ENCODE results near the gene SLC17A1.
"Not testable (repeated sequence)": the region's sequence is repeated elsewhere in the genome, so short reads cannot be mapped to it uniquely, and the experiment has no call there.

Gene SLC17A1

DNA sequence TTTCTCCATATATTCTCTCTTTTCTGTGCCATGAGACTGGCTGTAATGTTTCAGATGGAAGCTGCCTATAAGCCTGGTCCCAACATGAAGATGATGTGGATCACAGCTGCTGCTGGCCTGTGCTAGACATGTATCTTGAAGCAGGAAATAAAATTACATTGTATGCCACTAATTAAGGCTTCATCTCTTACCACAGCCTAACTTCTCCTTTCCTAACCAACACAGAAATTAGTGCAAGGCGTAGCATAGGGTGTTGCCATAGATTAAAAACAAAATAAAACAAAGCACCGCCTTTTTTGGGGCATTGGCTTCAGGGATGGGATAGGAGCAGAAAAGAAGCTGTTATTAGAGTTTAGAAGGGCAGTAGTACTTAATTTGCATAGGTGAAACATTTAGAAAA, 82.0 kb downstream of the SLC17A1 start:
- Histone ChIP-seq H2AK5ac (ENCODE audit: low read depth, low read length) (no peak overlapping the region), H3K14ac (ENCODE audit: low read length) (no peak overlapping the region), H3K36me3 (replicated peaks in 1 of 2; ENCODE audit: control insufficient read depth in 2 of 2, insufficient read depth in 2 of 2, low read length in 2 of 2) (no peaks in the 10 kb centered on the region), H2BK120ac (ENCODE audit: low read depth, low read length) (no peak overlapping the region), H2BK15ac (ENCODE audit: low read length) (no peak overlapping the region), H3K4me3 (ENCODE audit: low read length in 2 of 2) (no peak overlapping the region), H3K27me3 (ENCODE audit: control insufficient read depth in 3 of 3, insufficient read depth in 3 of 3, low read depth in 1 of 3, low read length in 3 of 3) (no peaks in the 10 kb centered on the region), H2BK12ac (ENCODE audit: low read length) (no peak overlapping the region), H3K27ac (replicated peaks; ENCODE audit: low read length) (no peak overlapping the region), H3K9ac (ENCODE audit: low read depth, low read length, poor library complexity) (no peak overlapping the region), H3K4ac (ENCODE audit: low read length) (no peak overlapping the region), H3K18ac (ENCODE audit: low read length) (no peak overlapping the region), H3K4me2 (ENCODE audit: insufficient read depth, low read length, poor library complexity, severe bottlenecking) (no peak overlapping the region), H3K79me1 (ENCODE audit: low read depth, low read length) (no peaks in the 10 kb centered on the region), H3K4me1 (ENCODE audit: control insufficient read depth in 2 of 2, insufficient read depth in 1 of 2, low read depth in 1 of 2, low read length in 2 of 2) (no peaks in the 10 kb centered on the region), H2AFZ (ENCODE audit: low read length) (no peak overlapping the region), H4K91ac (ENCODE audit: low read depth, low read length, poor library complexity) (no peak overlapping the region), H3K23ac (ENCODE audit: low read depth, low read length, poor library complexity) (no peak overlapping the region), H4K8ac (ENCODE audit: low read depth, low read length) (no peak overlapping the region), H3K9me3 (replicated peaks in 1 of 2; ENCODE audit: control insufficient read depth in 2 of 2, insufficient read depth in 1 of 2, low read depth in 1 of 2, low read length in 2 of 2) (no peaks in the 10 kb centered on the region), H2BK5ac (ENCODE audit: low read length) (no peak overlapping the region)
- no peak for DNase-seq (ENCODE audit: low spot score)
- WGBS, 2 donors (ENCODE audit: extremely low coverage in 2 of 2, insufficient read length in 2 of 2, insufficient replicate concordance in 1 of 2): no CpG with 5 or more reads among the region's 2 CpGs

DNA sequence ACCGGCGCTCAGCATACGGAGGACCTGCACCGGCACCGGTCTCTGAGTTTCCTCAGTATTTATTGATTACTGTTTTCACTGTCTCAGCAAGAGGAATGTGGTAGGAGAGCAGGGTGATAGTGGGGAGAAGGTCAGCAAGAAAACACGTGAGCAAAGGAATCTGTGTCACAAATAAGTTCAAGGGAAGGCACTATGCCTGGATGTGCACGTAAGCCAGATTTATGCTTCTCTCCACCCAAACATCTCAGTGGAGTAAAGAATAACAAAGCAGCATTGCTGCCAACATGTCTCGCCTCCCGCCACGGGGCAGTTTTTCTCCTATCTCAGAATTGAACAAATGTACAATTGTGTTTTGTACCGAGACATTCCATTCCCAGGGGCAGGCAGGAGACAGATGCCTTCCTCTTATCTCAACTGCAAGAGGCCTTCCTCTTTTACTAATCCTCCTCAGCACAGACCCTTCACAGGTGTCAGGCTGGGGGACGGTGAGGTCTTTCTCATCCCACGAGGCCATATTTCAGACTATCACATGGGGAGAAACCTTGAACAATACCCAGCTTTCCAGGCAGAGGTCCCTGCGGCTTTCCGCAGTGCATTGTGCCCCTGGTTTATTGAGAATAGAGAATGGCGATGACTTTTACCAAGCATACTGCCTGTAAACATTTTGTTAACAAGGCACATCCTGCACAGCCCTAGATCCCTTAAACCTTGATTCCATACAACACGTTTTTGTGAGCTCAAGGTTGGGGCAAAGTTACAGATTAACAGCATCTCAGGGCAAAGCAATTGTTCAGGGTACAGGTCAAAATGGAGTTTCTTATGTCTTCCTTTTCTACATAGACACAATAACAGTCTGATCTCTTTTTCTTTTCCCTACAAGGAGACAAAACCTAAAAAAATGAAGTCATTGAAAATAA, 83.0 kb downstream of the SLC17A1 start:
- not testable (repeated sequence) for H3K18ac ChIP-seq (ENCODE audit: low read length); H3K79me1 ChIP-seq (ENCODE audit: low read depth, low read length); H3K4me1 ChIP-seq (ENCODE audit: control insufficient read depth in 2 of 2, insufficient read depth in 1 of 2, low read depth in 1 of 2, low read length in 2 of 2); H4K91ac ChIP-seq (ENCODE audit: low read depth, low read length, poor library complexity); DNase-seq (ENCODE audit: low spot score); H2AK5ac ChIP-seq (ENCODE audit: low read depth, low read length); H2BK15ac ChIP-seq (ENCODE audit: low read length); H3K9ac ChIP-seq (ENCODE audit: low read depth, low read length, poor library complexity); H2BK5ac ChIP-seq (ENCODE audit: low read length); H3K27me3 ChIP-seq (ENCODE audit: control insufficient read depth in 3 of 3, insufficient read depth in 3 of 3, low read depth in 1 of 3, low read length in 3 of 3); H3K4me2 ChIP-seq (ENCODE audit: insufficient read depth, low read length, poor library complexity, severe bottlenecking); H2BK12ac ChIP-seq (ENCODE audit: low read length); H2BK120ac ChIP-seq (ENCODE audit: low read depth, low read length); H3K9me3 ChIP-seq (replicated peaks in 1 of 2; ENCODE audit: control insufficient read depth in 2 of 2, insufficient read depth in 1 of 2, low read depth in 1 of 2, low read length in 2 of 2); H3K4ac ChIP-seq (ENCODE audit: low read length); H3K14ac ChIP-seq (ENCODE audit: low read length); H4K8ac ChIP-seq (ENCODE audit: low read depth, low read length); H3K27ac ChIP-seq (replicated peaks; ENCODE audit: low read length); H3K36me3 ChIP-seq (replicated peaks in 1 of 2; ENCODE audit: control insufficient read depth in 2 of 2, insufficient read depth in 2 of 2, low read length in 2 of 2); H3K4me3 ChIP-seq (ENCODE audit: low read length in 2 of 2); H3K23ac ChIP-seq (ENCODE audit: low read depth, low read length, poor library complexity); H2AFZ ChIP-seq (ENCODE audit: low read length)
- WGBS, 2 donors (ENCODE audit: extremely low coverage in 2 of 2, insufficient read length in 2 of 2, insufficient replicate concordance in 1 of 2): no CpG with 5 or more reads among the region's 17 CpGs

DNA sequence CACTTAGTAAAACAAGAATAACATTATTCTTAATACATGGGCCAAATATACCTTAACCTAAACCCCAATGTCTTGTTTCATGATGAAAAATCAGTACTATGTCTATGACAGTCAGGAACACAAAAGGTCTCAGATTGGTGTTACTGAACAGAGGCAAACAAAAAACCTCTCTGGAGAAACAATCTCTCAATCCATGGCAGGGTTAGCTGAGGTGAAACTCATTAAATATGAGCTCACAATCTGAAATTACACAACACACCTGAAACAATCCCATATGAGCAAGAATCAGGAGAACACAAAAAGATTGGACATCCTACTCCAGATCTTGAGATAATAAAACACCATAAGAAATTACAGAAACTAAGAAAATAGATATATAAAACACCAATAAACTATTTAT, 83.8 kb downstream of the SLC17A1 start:
- no peaks in the 10 kb centered on the region for H3K9me3 ChIP-seq (replicated peaks in 1 of 2; ENCODE audit: control insufficient read depth in 2 of 2, insufficient read depth in 1 of 2, low read depth in 1 of 2, low read length in 2 of 2)
- H2BK5ac ChIP-seq (ENCODE audit: low read length): no peak overlapping the region

DNA sequence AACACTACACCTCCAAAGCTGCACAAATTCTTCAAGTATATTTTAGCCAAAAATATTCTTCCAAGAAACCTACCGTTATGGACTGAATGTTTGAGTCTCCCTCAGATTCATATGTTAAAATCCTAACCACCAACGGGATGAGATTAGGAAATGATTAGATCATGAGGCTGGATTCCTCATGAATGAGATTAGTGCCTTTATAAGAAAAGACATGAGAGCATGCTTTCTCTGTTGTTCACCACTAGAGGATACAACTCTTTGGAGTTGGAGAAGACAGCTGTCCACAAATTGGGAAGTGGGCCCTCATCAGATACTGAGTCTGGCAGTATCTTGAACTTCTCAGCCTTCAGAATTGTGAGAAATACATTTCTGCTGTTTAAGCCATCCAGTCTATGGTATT, 84.4 kb downstream of the SLC17A1 start:
- Histone ChIP-seq H3K23ac (ENCODE audit: low read depth, low read length, poor library complexity) (no peak overlapping the region), H2BK15ac (ENCODE audit: low read length) (no peak overlapping the region), H3K14ac (ENCODE audit: low read length) (no peak overlapping the region), H3K27me3 (ENCODE audit: control insufficient read depth in 3 of 3, insufficient read depth in 3 of 3, low read depth in 1 of 3, low read length in 3 of 3) (no peaks in the 10 kb centered on the region), H3K36me3 (replicated peaks in 1 of 2; ENCODE audit: control insufficient read depth in 2 of 2, insufficient read depth in 2 of 2, low read length in 2 of 2) (no peaks in the 10 kb centered on the region), H3K4ac (ENCODE audit: low read length) (no peak overlapping the region), H3K27ac (replicated peaks; ENCODE audit: low read length) (no peak overlapping the region), H3K9ac (ENCODE audit: low read depth, low read length, poor library complexity) (no peak overlapping the region), H2BK12ac (ENCODE audit: low read length) (no peak overlapping the region), H3K9me3 (replicated peaks in 1 of 2; ENCODE audit: control insufficient read depth in 2 of 2, insufficient read depth in 1 of 2, low read depth in 1 of 2, low read length in 2 of 2) (no peaks in the 10 kb centered on the region), H2AFZ (ENCODE audit: low read length) (no peak overlapping the region), H3K4me2 (ENCODE audit: insufficient read depth, low read length, poor library complexity, severe bottlenecking) (no peak overlapping the region), H4K8ac (ENCODE audit: low read depth, low read length) (no peak overlapping the region), H3K79me1 (ENCODE audit: low read depth, low read length) (no peaks in the 10 kb centered on the region), H4K91ac (ENCODE audit: low read depth, low read length, poor library complexity) (no peak overlapping the region), H3K18ac (ENCODE audit: low read length) (no peak overlapping the region), H3K4me1 (ENCODE audit: control insufficient read depth in 2 of 2, insufficient read depth in 1 of 2, low read depth in 1 of 2, low read length in 2 of 2) (no peaks in the 10 kb centered on the region), H2BK120ac (ENCODE audit: low read depth, low read length) (no peak overlapping the region), H3K4me3 (ENCODE audit: low read length in 2 of 2) (no peak overlapping the region), H2AK5ac (ENCODE audit: low read depth, low read length) (no peak overlapping the region), H2BK5ac (ENCODE audit: low read length) (no peak overlapping the region)
- no peak for DNase-seq (ENCODE audit: low spot score)
- WGBS, 2 donors (ENCODE audit: extremely low coverage in 2 of 2, insufficient read length in 2 of 2, insufficient replicate concordance in 1 of 2): no CpG with 5 or more reads among the region's 2 CpGs

More for the DNA sequence above, 83.8 kb downstream of the SLC17A1 start:
- Histone ChIP-seq H2AK5ac (ENCODE audit: low read depth, low read length) (no peak overlapping the region), H3K4me2 (ENCODE audit: insufficient read depth, low read length, poor library complexity, severe bottlenecking) (no peak overlapping the region), H3K9ac (ENCODE audit: low read depth, low read length, poor library complexity) (no peak overlapping the region), H4K91ac (ENCODE audit: low read depth, low read length, poor library complexity) (no peak overlapping the region), H3K27ac (replicated peaks; ENCODE audit: low read length) (no peak overlapping the region), H3K36me3 (replicated peaks in 1 of 2; ENCODE audit: control insufficient read depth in 2 of 2, insufficient read depth in 2 of 2, low read length in 2 of 2) (no peaks in the 10 kb centered on the region), H3K4me1 (ENCODE audit: control insufficient read depth in 2 of 2, insufficient read depth in 1 of 2, low read depth in 1 of 2, low read length in 2 of 2) (no peaks in the 10 kb centered on the region), H2AFZ (ENCODE audit: low read length) (no peak overlapping the region), H2BK15ac (ENCODE audit: low read length) (no peak overlapping the region), H3K18ac (ENCODE audit: low read length) (no peak overlapping the region), H2BK120ac (ENCODE audit: low read depth, low read length) (no peak overlapping the region), H3K23ac (ENCODE audit: low read depth, low read length, poor library complexity) (no peak overlapping the region), H3K14ac (ENCODE audit: low read length) (no peak overlapping the region), H2BK12ac (ENCODE audit: low read length) (no peak overlapping the region), H3K4ac (ENCODE audit: low read length) (no peak overlapping the region), H3K79me1 (ENCODE audit: low read depth, low read length) (no peaks in the 10 kb centered on the region), H4K8ac (ENCODE audit: low read depth, low read length) (no peak overlapping the region), H3K27me3 (ENCODE audit: control insufficient read depth in 3 of 3, insufficient read depth in 3 of 3, low read depth in 1 of 3, low read length in 3 of 3) (no peaks in the 10 kb centered on the region), H3K4me3 (ENCODE audit: low read length in 2 of 2) (no peak overlapping the region)
- DNase-seq (ENCODE audit: low spot score): no peak

Data from neuronal stem cell (in vitro differentiated cells).